Measurements from ENCODE around the gene KCNJ3. TPM values are rescaled to one million over a fixed set of nuclear protein-coding genes. Genes with fewer than 3 reads are reported as not detected.

KCNJ3 gene
- polyA plus RNA-seq, 2 of the 4 experiments (the other 2 are of a cell fraction), result not detected

- no peaks in the 10 kb centered on the region for H3K9me3 ChIP-seq
- TF ChIP-seq FOSL2 (IDR thresholded peaks at IDR 0.05), result no peak
- TF ChIP-seq FOSL2 (CRISPR knock-in tag; IDR thresholded peaks at IDR 0.05), result no peak
- no peak for TF ChIP-seq PBX3 (IDR thresholded peaks at IDR 0.05)
- no peak for TF ChIP-seq TFCP2L1 (CRISPR knock-in tag; IDR thresholded peaks at IDR 0.05)
- TF ChIP-seq ZFP36 (IDR thresholded peaks at IDR 0.05; ENCODE audit: borderline replicate concordance, partially characterized antibody), result no peak
- TF ChIP-seq CBX8 (IDR thresholded peaks at IDR 0.05), result no peak
- no peak for TF ChIP-seq EHF (CRISPR knock-in tag; IDR thresholded peaks at IDR 0.05)
- TF ChIP-seq POLR2A (IDR thresholded peaks at IDR 0.05; ENCODE audit: low read length), result no peak
- no peak for TF ChIP-seq ESRRA (IDR thresholded peaks at IDR 0.05; ENCODE audit: borderline replicate concordance, low read length)
- no peak for TF ChIP-seq RFX5 (IDR thresholded peaks at IDR 0.05)
- TF ChIP-seq RNF2 (IDR thresholded peaks at IDR 0.05; ENCODE audit: borderline replicate concordance, low read depth), result no peak
- TF ChIP-seq, protein P1, sequence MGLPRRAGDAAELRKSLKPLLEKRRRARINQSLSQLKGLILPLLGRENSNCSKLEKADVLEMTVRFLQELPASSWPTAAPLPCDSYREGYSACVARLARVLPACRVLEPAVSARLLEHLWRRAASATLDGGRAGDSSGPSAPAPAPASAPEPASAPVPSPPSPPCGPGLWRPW (IDR thresholded peaks at IDR 0.05), result no peak
- no peak for TF ChIP-seq RAD21 (conservative IDR thresholded peaks at IDR 0.05 in 1 of 2, IDR thresholded peaks at IDR 0.05 in 1 of 2)
- TF ChIP-seq, protein P2, sequence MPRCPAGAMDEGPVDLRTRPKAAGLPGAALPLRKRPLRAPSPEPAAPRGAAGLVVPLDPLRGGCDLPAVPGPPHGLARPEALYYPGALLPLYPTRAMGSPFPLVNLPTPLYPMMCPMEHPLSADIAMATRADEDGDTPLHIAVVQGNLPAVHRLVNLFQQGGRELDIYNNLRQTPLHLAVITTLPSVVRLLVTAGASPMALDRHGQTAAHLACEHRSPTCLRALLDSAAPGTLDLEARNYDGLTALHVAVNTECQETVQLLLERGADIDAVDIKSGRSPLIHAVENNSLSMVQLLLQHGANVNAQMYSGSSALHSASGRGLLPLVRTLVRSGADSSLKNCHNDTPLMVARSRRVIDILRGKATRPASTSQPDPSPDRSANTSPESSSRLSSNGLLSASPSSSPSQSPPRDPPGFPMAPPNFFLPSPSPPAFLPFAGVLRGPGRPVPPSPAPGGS (IDR thresholded peaks at IDR 0.05), result no peak
- TF ChIP-seq KDM5A (IDR thresholded peaks at IDR 0.05), result no peak
- no peak for TF ChIP-seq JUNB (IDR thresholded peaks at IDR 0.05)
- TF ChIP-seq HDAC2 (IDR thresholded peaks at IDR 0.05), result no peak
- no peak for TF ChIP-seq NR3C1 (IDR thresholded peaks at IDR 0.05)
- no peak for TF ChIP-seq MAZ (IDR thresholded peaks at IDR 0.05; ENCODE audit: borderline replicate concordance, low read depth, low read length)
- no peak for TF ChIP-seq HOXB13 (CRISPR knock-in tag; IDR thresholded peaks at IDR 0.05; ENCODE audit: low read depth)
- TF ChIP-seq ZSCAN20 (CRISPR knock-in tag; IDR thresholded peaks at IDR 0.05), result no peak
- H3K4me1 ChIP-seq, result no peaks in the 10 kb centered on the region
- H3K27ac ChIP-seq, result no peak overlapping the region
- ATAC-seq (no peak), FAIRE-seq (no peak), DNase-seq (ENCODE audit: low read depth in 1 of 2, low spot score in 1 of 2) (no peak)
- CTCF ChIA-PET, result no interaction called here
- 28% methylated on average over 2 of the region's 2 CpGs for WGBS (ENCODE audit: missing lambda C conversion rate)
- POLR2A ChIA-PET, result no interaction called here
- no peak overlapping the region for H3K4me2 ChIP-seq
- H3K4me3 ChIP-seq, result no peak overlapping the region
Measured at GRCh38 chr2:154681741-154682140, 16.8 kb upstream of the KCNJ3 start.

GRCh38 chr2:154686162-154686561 is 12.3 kb upstream of the KCNJ3 start:
- no peak for TF ChIP-seq HOXA7 (CRISPR knock-in tag; IDR thresholded peaks at IDR 0.05)
- no peak for TF ChIP-seq NFE2L2 (conservative IDR thresholded peaks at IDR 0.05; ENCODE audit: low read length)
- TF ChIP-seq FOXS1 (CRISPR knock-in tag; IDR thresholded peaks at IDR 0.05), result no peak
- TF ChIP-seq CBX8 (IDR thresholded peaks at IDR 0.05), result no peak
- FAIRE-seq (no peak), DNase-seq (ENCODE audit: low read depth in 1 of 2, low spot score in 1 of 2) (no peak), ATAC-seq (no peak)
- POLR2A ChIA-PET, result no interaction called here
- CTCF ChIA-PET, result no interaction called here
- WGBS (ENCODE audit: missing lambda C conversion rate), result 21% methylated on average over 3 of the region's 3 CpGs
- no peaks in the 10 kb centered on the region for H3K9me3 ChIP-seq
- H3K4me3 ChIP-seq, result no peak overlapping the region
- H3K4me1 ChIP-seq, result no peaks in the 10 kb centered on the region
- H3K27ac ChIP-seq, result no peak overlapping the region
- H3K4me2 ChIP-seq, result no peak overlapping the region

GRCh38 chr2:154688373-154688772 is 10.1 kb upstream of the KCNJ3 start:
- no peak for FAIRE-seq
- Histone ChIP-seq H3K4me1 (no peaks in the 10 kb centered on the region), H3K27ac (no peak overlapping the region), H3K4me2 (no peak overlapping the region), H3K4me3 (no peak overlapping the region), H3K9me3 (no peaks in the 10 kb centered on the region)
- POLR2A ChIA-PET, result no interaction called here
- CTCF ChIA-PET, result no interaction called here
- TF ChIP-seq REST (IDR thresholded peaks at IDR 0.05) (no peak), HOXA7 (CRISPR knock-in tag; IDR thresholded peaks at IDR 0.05) (no peak), BHLHE40 (IDR thresholded peaks at IDR 0.05; ENCODE audit: low read depth, low read length) (no peak), SMC3 (IDR thresholded peaks at IDR 0.05) (no peak), MYC (IDR thresholded peaks at IDR 0.05; ENCODE audit: borderline replicate concordance, low read length) (no peak), POLR2A (IDR thresholded peaks at IDR 0.05; ENCODE audit: low read length) (no peak), NR3C1 (IDR thresholded peaks at IDR 0.05) (no peak), PHF8 (IDR thresholded peaks at IDR 0.05; ENCODE audit: borderline replicate concordance, low read depth) (no peak), PBX3 (IDR thresholded peaks at IDR 0.05) (no peak)
- TF ChIP-seq, protein P1 (IDR thresholded peaks at IDR 0.05), result no peak
- DNase-seq (ENCODE audit: low read depth in 1 of 2, low spot score in 1 of 2), result no peak
- 82% methylated on average over 1 of the region's 1 CpG for WGBS (ENCODE audit: missing lambda C conversion rate)
- no peak for ATAC-seq
